GM12801 (cell line): ENCODE data around the gene RASSF1.

Experiments used
- CTCF ChIP-seq: IDR thresholded peaks from one replicate; pipeline ENCODE4 v1.5.1; 2011; ENCODE audit warnings: control low read depth; ENCODE audit not compliant: insufficient read length; ENCODE audit errors: extremely low read depth

RASSF1 gene

GRCh38 chr3:50331364-50331907, 9.2 kb downstream of the RASSF1 start:
- TF ChIP-seq CTCF: no peak

DNA sequence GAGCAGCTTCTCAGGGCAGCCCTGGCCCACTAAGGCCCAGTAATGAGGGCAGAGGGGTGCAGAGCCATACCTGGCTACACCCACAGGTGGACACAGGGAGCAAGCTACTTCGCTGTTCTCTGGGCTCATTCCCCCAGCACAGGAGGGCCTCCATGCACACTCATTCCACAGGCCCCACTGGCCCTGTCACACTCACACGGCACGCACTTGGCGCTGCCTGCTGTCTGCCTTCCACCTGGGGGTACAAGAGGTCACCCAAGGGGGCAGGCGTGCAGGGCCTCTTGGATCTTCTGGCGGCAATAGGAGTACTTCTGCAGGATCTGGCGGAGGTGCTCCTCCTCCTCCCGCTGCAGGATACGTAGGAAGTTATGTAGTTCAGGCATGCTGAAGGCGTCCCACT, 10.3 kb downstream of the RASSF1 start:
- TF ChIP-seq CTCF: no peak

DNA sequence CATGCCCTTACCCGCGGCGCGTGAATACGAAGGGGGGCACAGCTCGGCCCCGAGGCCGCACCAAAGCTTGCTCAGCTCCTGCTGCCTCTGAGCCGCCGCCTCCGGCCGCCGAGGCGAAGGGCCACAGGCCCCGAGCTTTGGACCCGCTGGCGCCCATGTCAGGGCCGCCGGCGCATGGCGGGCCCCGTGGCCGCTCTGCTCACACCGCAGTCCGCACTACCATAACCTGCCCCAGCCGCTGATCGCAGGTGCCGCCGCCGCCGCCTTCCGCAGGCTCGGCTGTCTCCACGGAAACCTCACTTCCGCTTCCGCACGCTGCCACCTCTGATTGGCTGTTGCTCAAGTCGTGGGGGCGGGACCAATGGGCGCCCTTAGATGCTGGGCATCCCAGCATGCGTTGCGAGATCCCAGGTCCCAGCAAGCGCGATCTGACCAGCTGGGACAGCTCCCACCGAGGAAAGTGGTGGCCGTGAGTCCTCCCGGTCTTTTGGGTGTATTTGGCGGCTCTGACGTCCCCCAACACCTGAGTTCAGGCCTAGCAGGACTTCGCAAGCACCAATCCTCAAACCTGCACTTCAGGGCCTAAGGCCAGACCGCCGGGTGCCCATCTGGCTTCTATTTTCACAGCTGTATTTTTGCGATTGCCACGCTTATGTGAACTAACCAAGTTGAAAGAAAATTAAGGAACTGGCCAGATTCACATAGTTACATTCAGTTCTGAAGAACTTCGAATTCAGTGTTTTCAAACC, 12.5 kb downstream of the RASSF1 start, which contains the start of gene TUSC2:
Gene TUSC2, minus strand, starts transcription at position 281 of the 749 bp plus-strand sequence. Its CDS starts 124 bp downstream, at position 157.
- no peak for TF ChIP-seq CTCF

GRCh38 chr3:50327129-50327528, 13.5 kb downstream of the RASSF1 start:
- no peak for TF ChIP-seq CTCF

- no peak for TF ChIP-seq CTCF
Measured at GRCh38 chr3:50326182-50326541, 14.5 kb downstream of the RASSF1 start.

DNA sequence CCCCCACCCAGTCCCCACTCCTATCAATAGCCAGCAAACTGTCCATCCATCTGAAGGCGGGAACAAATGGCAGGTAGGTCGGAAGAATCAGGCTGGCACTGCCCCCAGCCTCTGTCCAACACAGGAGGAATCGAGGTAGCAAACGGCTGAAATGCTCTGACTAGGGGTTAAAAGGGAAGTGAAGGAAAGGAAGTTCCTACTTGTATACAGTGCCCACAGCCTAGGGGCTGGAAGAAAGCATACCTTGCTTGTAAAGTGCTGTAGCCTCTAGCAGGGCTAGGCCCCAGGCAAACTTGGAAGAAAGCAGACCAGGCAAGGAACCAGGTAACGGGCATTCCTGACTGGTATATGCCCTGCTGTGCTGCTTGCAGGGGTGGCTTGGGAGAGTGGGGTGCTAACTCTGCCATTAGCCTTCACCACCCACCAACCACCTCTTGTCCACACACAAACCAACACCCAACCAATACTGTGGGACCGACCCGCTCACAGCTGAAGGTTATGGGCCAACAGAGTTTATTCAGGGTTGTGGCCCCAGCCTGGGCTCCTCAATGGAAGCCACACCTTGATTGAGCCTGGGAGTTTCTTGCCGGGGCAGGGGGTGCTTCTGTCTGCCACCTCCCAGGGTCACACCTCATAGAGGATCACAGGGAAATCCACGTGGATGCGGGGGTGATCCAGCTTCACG, 15.0 kb downstream of the RASSF1 start:
- TF ChIP-seq CTCF: no peak

- no peak for TF ChIP-seq CTCF
Measured at GRCh38 chr3:50325113-50325480, 15.5 kb downstream of the RASSF1 start.
